Osteocyte (in vitro differentiated cells): Measurements from ENCODE around the gene PKP2. TPM values are rescaled to one million over a fixed set of nuclear protein-coding genes. Genes with fewer than 3 reads are reported as not detected.

Source experiments
- DNase-seq: peaks from one replicate; pipeline ENCODE4 v3.0.0; 2021; ENCODE audit warnings: mixed read lengths; ENCODE audit not compliant: unreplicated experiment; ENCODE audit errors: extremely low spot score
- H3K27ac Mint-ChIP-seq: one replicate; pipeline ENCODE4 v1.8.0; 2021; ENCODE audit warnings: mild to moderate bottlenecking, mixed read lengths; ENCODE audit not compliant: unreplicated experiment
- H3K27me3 Mint-ChIP-seq: one replicate; pipeline ENCODE4 v1.8.0; 2021; ENCODE audit warnings: mixed read lengths; ENCODE audit not compliant: unreplicated experiment
- H3K36me3 Mint-ChIP-seq: one replicate; pipeline ENCODE4 v1.8.0; 2021; ENCODE audit warnings: mixed read lengths; ENCODE audit not compliant: unreplicated experiment
- H3K4me1 Mint-ChIP-seq: one replicate; pipeline ENCODE4 v1.8.0; 2021; ENCODE audit warnings: mixed read lengths; ENCODE audit not compliant: unreplicated experiment
- H3K4me3 Mint-ChIP-seq: one replicate; pipeline ENCODE4 v1.8.0; 2021; ENCODE audit warnings: mild to moderate bottlenecking, moderate library complexity, mixed read lengths; ENCODE audit not compliant: unreplicated experiment
- H3K9me3 Mint-ChIP-seq: one replicate; pipeline ENCODE4 v1.8.0; 2021; ENCODE audit warnings: mixed read lengths; ENCODE audit not compliant: unreplicated experiment
- CTCF ChIP-seq: fragments of 200-600 bp; sonication (generic); IDR thresholded peaks from 2 replicates; pipeline ENCODE4 v1.5.0; 2021; ENCODE audit warnings: antibody characterized with exemption, mild to moderate bottlenecking, moderate library complexity
- total RNA-seq: library from RNA; stranded (reverse); gene quantifications from 2 replicates; pipeline ENCODE4 v1.2.1, GENCODE V29; 2021

PKP2 gene
- total RNA-seq, 1 donor from 2014 or later, result 2.1 TPM

GRCh38 chr12:32821293-32821692, 75.3 kb downstream of the PKP2 start:
- peaks cover 3% of the 10 kb centered on the region for H3K4me1 Mint-ChIP-seq
- H3K9me3 Mint-ChIP-seq, result no peaks in the 10 kb centered on the region
- no peaks in the 10 kb centered on the region for H3K27me3 Mint-ChIP-seq
- H3K36me3 Mint-ChIP-seq, result no peaks in the 10 kb centered on the region
- no peak for TF ChIP-seq CTCF
- no peak overlapping the region for H3K27ac Mint-ChIP-seq
- no peak for DNase-seq
- no peak overlapping the region for H3K4me3 Mint-ChIP-seq

GRCh38 chr12:32820376-32820931, 76.1 kb downstream of the PKP2 start:
- Mint-ChIP-seq H3K4me1 (peaks cover 3% of the 10 kb centered on the region), H3K9me3 (no peaks in the 10 kb centered on the region), H3K27ac (no peak overlapping the region), H3K36me3 (no peaks in the 10 kb centered on the region), H3K4me3 (no peak overlapping the region), H3K27me3 (no peaks in the 10 kb centered on the region)
- DNase-seq, result no peak
- no peak for TF ChIP-seq CTCF

GRCh38 chr12:32819424-32819823, 77.2 kb downstream of the PKP2 start:
- no peak for TF ChIP-seq CTCF
- Mint-ChIP-seq H3K27me3 (no peaks in the 10 kb centered on the region), H3K9me3 (no peaks in the 10 kb centered on the region), H3K4me3 (no peak overlapping the region), H3K4me1 (peaks cover 3% of the 10 kb centered on the region), H3K27ac (no peak overlapping the region), H3K36me3 (no peaks in the 10 kb centered on the region)
- DNase-seq, result no peak

- Mint-ChIP-seq H3K4me3 (no peak overlapping the region), H3K36me3 (no peaks in the 10 kb centered on the region), H3K4me1 (no peaks in the 10 kb centered on the region), H3K9me3 (peaks cover 5% of the 10 kb centered on the region), H3K27me3 (no peaks in the 10 kb centered on the region), H3K27ac (no peak overlapping the region)
- no peak for TF ChIP-seq CTCF
- DNase-seq, result no peak
Observed at GRCh38 chr12:32811686-32812392, 84.7 kb downstream of the PKP2 start.

- Mint-ChIP-seq H3K4me1 (no peaks in the 10 kb centered on the region), H3K9me3 (peaks cover 14% of the 10 kb centered on the region), H3K27me3 (peaks cover 3% of the 10 kb centered on the region), H3K36me3 (no peaks in the 10 kb centered on the region), H3K4me3 (no peak overlapping the region), H3K27ac (no peak overlapping the region)
- no peak for TF ChIP-seq CTCF
- DNase-seq, result no peak
Observed at GRCh38 chr12:32809846-32810245, 86.7 kb downstream of the PKP2 start.
